Astrocyte (in vitro differentiated cells and primary cell): ENCODE data around the gene SEC62. TPM values are rescaled to one million over a fixed set of nuclear protein-coding genes. Genes with fewer than 3 reads are reported as not detected.

Source experiments
- DNase-seq: peaks from one replicate; pipeline ENCODE4 v3.0.0-alpha.2; 2010; ENCODE audit warnings: low read depth
- FAIRE-seq: peaks from 2 replicates; lab custom pipeline; 2011; peaks lifted over from hg19 to GRCh38; lab: Jason Lieb, UNC
- H2AFZ ChIP-seq: 2 replicates; pipeline ENCODE4 v1.6.0; 2012; ENCODE audit warnings: low read depth, low read length, inconsistent platforms
- H3K27ac ChIP-seq: 2 replicates; pipeline ENCODE4 v1.5.1; 2011; ENCODE audit warnings: low read depth, low read length, inconsistent platforms
- H3K27me3 ChIP-seq: 2 replicates; pipeline ENCODE4 v1.6.0; 2011; ENCODE audit warnings: low read length, inconsistent platforms; ENCODE audit not compliant: insufficient read depth
- H3K36me3 ChIP-seq: 2 replicates; pipeline ENCODE4 v1.5.1; 2011; ENCODE audit warnings: low read length, inconsistent platforms; ENCODE audit not compliant: insufficient read depth
- H3K4me1 ChIP-seq: 2 replicates; pipeline ENCODE4 v1.5.1; 2011; ENCODE audit warnings: low read length, inconsistent platforms; ENCODE audit not compliant: insufficient read depth
- H3K4me2 ChIP-seq: 2 replicates; pipeline ENCODE4 v1.6.0; 2012; ENCODE audit warnings: low read length, inconsistent platforms
- H3K4me3 ChIP-seq: 2 replicates; pipeline ENCODE4 v1.5.1; 2011; ENCODE audit warnings: low read depth, mild to moderate bottlenecking, low read length, inconsistent platforms; ENCODE audit not compliant: insufficient read depth
- H3K79me2 ChIP-seq: 2 replicates; pipeline ENCODE4 v1.6.0; 2012; ENCODE audit warnings: mild to moderate bottlenecking, low read length, inconsistent platforms; ENCODE audit not compliant: insufficient read depth
- H3K9ac ChIP-seq: 2 replicates; pipeline ENCODE4 v1.6.0; 2012; ENCODE audit warnings: mild to moderate bottlenecking, low read length, inconsistent platforms
- H3K9me3 ChIP-seq: 2 replicates; pipeline ENCODE4 v1.5.1; 2012; ENCODE audit warnings: low read depth, mild to moderate bottlenecking, low read length, inconsistent platforms; ENCODE audit not compliant: insufficient read depth
- H4K20me1 ChIP-seq: 2 replicates; pipeline ENCODE4 v1.6.0; 2012; ENCODE audit warnings: low read length, inconsistent platforms; ENCODE audit not compliant: insufficient read depth
- H3K27ac Mint-ChIP-seq: one replicate; pipeline ENCODE4 v1.8.0; 2021; ENCODE audit warnings: mild to moderate bottlenecking, mixed read lengths; ENCODE audit not compliant: unreplicated experiment
- H3K27me3 Mint-ChIP-seq: one replicate; pipeline ENCODE4 v1.8.0; 2021; ENCODE audit warnings: low read depth, mixed read lengths; ENCODE audit not compliant: unreplicated experiment
- H3K36me3 Mint-ChIP-seq: one replicate; pipeline ENCODE4 v1.8.0; 2021; ENCODE audit warnings: low read depth, mixed read lengths; ENCODE audit not compliant: unreplicated experiment
- H3K4me1 Mint-ChIP-seq: one replicate; pipeline ENCODE4 v1.8.0; 2021; ENCODE audit warnings: low read depth, mixed read lengths; ENCODE audit not compliant: unreplicated experiment
- H3K4me3 Mint-ChIP-seq: one replicate; pipeline ENCODE4 v1.8.0; 2021; ENCODE audit warnings: mild to moderate bottlenecking, moderate library complexity, mixed read lengths; ENCODE audit not compliant: unreplicated experiment
- H3K9me3 Mint-ChIP-seq: one replicate; pipeline ENCODE4 v1.8.0; 2021; ENCODE audit warnings: mild to moderate bottlenecking, mixed read lengths; ENCODE audit not compliant: unreplicated experiment
- EZH2 ChIP-seq: IDR thresholded peaks from 2 replicates; pipeline ENCODE4 v1.6.1; 2012; ENCODE audit warnings: mild to moderate bottlenecking, low read length, inconsistent platforms; ENCODE audit not compliant: insufficient read depth
- total RNA-seq: library from RNA; stranded (reverse); gene quantifications from 2 replicates; pipeline ENCODE4 v1.2.1, GENCODE V29; 2021
- TF ChIP-seq, protein P1 (sequence below): IDR thresholded peaks from 2 replicates; pipeline ENCODE4 v1.5.1; 2011; ENCODE audit warnings: low read depth, mild to moderate bottlenecking, inconsistent platforms, low read length, moderate library complexity; ENCODE audit not compliant: insufficient read depth

Gene SEC62
- total RNA-seq, 1 donor from 2014 or later = 117 TPM

DNA sequence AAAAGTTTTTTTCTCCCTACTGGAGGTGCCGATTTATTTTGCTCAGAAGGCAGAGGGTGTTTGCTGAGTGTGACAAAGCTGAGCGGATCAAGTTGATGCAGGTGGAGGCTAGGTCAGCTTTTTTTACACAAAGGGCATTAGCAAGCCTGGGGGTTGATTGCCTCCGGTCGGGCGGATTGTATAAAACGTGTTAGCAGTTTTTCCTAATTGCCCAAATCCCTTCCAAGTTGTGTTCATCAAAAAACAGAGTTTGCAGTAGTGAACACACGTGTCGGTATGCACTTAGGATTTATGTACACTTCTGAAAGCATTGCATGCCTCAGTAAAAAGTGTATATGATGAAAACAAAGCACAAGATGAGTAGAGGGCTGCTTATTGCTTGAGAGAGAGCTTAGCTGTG is 73.8 kb downstream of the SEC62 start:
- FAIRE-seq = no peak
- H3K4me3 Mint-ChIP-seq = no peak overlapping the region
- Histone ChIP-seq H2AFZ (no peak overlapping the region), H4K20me1 (no peaks in the 10 kb centered on the region), H3K4me3 (no peak overlapping the region), H3K4me2 (no peak overlapping the region), H3K9ac (no peak overlapping the region), H3K27ac (no peak overlapping the region), H3K9me3 (no peaks in the 10 kb centered on the region), H3K36me3 (no peaks in the 10 kb centered on the region), H3K79me2 (no peaks in the 10 kb centered on the region), H3K27me3 (peaks cover 38% of the 10 kb centered on the region), H3K4me1 (peaks cover 9% of the 10 kb centered on the region)
- no peak for DNase-seq
- H3K4me1 Mint-ChIP-seq = peaks cover 2% of the 10 kb centered on the region
- peaks cover 34% of the 10 kb centered on the region for H3K27me3 Mint-ChIP-seq
- TF ChIP-seq EZH2 = peak; percentile 47
- TF ChIP-seq, protein P1, sequence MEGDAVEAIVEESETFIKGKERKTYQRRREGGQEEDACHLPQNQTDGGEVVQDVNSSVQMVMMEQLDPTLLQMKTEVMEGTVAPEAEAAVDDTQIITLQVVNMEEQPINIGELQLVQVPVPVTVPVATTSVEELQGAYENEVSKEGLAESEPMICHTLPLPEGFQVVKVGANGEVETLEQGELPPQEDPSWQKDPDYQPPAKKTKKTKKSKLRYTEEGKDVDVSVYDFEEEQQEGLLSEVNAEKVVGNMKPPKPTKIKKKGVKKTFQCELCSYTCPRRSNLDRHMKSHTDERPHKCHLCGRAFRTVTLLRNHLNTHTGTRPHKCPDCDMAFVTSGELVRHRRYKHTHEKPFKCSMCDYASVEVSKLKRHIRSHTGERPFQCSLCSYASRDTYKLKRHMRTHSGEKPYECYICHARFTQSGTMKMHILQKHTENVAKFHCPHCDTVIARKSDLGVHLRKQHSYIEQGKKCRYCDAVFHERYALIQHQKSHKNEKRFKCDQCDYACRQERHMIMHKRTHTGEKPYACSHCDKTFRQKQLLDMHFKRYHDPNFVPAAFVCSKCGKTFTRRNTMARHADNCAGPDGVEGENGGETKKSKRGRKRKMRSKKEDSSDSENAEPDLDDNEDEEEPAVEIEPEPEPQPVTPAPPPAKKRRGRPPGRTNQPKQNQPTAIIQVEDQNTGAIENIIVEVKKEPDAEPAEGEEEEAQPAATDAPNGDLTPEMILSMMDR = no peak
- H3K27ac Mint-ChIP-seq = no peak overlapping the region
- H3K9me3 Mint-ChIP-seq = peaks cover 2% of the 10 kb centered on the region
- H3K36me3 Mint-ChIP-seq = no peaks in the 10 kb centered on the region

DNA sequence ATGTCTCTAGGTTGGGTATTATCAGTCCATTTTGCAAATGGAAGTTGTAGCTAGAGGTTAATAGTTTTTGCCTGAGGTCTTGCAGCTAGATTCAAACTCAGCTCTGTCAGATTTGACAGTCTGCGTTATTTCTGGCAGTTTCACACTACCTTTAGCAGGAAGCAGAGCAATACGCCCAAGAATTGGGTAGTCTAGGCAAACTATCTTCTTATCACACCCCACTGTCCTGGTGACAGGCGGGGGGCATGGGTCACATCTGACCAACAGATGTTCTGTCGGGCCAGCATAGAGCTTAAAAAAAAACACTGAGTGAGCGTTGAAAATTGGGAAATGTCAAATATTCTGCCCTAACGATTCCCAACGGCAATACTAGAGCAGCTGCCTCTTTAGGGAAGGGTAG is 76.9 kb downstream of the SEC62 start:
- Mint-ChIP-seq H3K4me3 (no peak overlapping the region), H3K27ac (no peak overlapping the region)
- no peak overlapping the region for H3K4me3 ChIP-seq

DNA sequence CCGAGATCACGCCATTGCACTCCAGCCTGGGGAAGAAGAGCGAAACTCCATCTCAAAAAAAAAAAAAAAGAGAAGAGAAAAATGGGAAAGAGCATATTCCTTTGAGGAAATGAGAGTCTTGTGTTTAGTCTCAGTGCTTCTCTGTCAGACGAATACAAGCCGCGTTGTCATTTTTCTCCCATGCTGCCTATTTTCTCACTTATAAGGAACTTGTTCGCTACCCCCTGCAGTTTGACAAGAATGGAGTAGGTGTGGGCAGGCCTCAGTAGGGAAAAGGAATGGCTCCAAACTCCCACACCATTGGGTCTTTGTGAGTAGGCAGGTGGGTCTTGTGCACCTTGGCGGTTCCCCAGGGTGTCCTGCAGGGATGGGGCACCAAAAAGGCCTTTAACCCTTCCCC is 77.7 kb downstream of the SEC62 start:
- no peaks in the 10 kb centered on the region for H3K36me3 Mint-ChIP-seq
- H3K9me3 ChIP-seq = no peaks in the 10 kb centered on the region
- no peak overlapping the region for H3K4me2 ChIP-seq
- H3K9me3 Mint-ChIP-seq = no peaks in the 10 kb centered on the region
- H3K4me3 Mint-ChIP-seq = no peak overlapping the region
- no peaks in the 10 kb centered on the region for H3K36me3 ChIP-seq
- H3K79me2 ChIP-seq = no peaks in the 10 kb centered on the region
- H3K27ac Mint-ChIP-seq = no peak overlapping the region
- H3K9ac ChIP-seq = no peak overlapping the region
- TF ChIP-seq, protein P1 = no peak
- no peak for TF ChIP-seq EZH2
- no peak overlapping the region for H3K4me3 ChIP-seq
- H2AFZ ChIP-seq = no peak overlapping the region
- H3K27me3 Mint-ChIP-seq = peaks cover 21% of the 10 kb centered on the region
- peaks cover under 1% of the 10 kb centered on the region for H3K4me1 ChIP-seq
- H4K20me1 ChIP-seq = no peaks in the 10 kb centered on the region
- DNase-seq = no peak
- H3K4me1 Mint-ChIP-seq = no peaks in the 10 kb centered on the region
- peaks cover 20% of the 10 kb centered on the region for H3K27me3 ChIP-seq
- H3K27ac ChIP-seq = no peak overlapping the region
- no peak for FAIRE-seq

More for the DNA sequence above, 76.9 kb downstream of the SEC62 start:
- Histone ChIP-seq H3K4me1 (peaks cover 3% of the 10 kb centered on the region), H2AFZ (no peak overlapping the region), H3K4me2 (no peak overlapping the region), H3K27me3 (peaks cover 28% of the 10 kb centered on the region), H3K27ac (no peak overlapping the region), H3K9me3 (no peaks in the 10 kb centered on the region), H3K36me3 (no peaks in the 10 kb centered on the region), H3K9ac (no peak overlapping the region), H4K20me1 (no peaks in the 10 kb centered on the region), H3K79me2 (no peaks in the 10 kb centered on the region)
- H3K27me3 Mint-ChIP-seq = peaks cover 24% of the 10 kb centered on the region
- H3K36me3 Mint-ChIP-seq = no peaks in the 10 kb centered on the region
- FAIRE-seq (no peak), DNase-seq (no peak)
- TF ChIP-seq, protein P1 = no peak
- TF ChIP-seq EZH2 = no peak
- peaks cover 2% of the 10 kb centered on the region for H3K9me3 Mint-ChIP-seq
- no peaks in the 10 kb centered on the region for H3K4me1 Mint-ChIP-seq
